HG02588 (cell line): Measurements from ENCODE around the gene PGAM2.

ENCODE experiments used
- ATAC-seq: cut with Tn5 transposase; IDR thresholded peaks from one replicate; pipeline ENCODE4 v1.9.1; 2021; ENCODE audit warnings: mild to moderate bottlenecking, moderate library complexity; ENCODE audit not compliant: unreplicated experiment

PGAM2 gene

DNA sequence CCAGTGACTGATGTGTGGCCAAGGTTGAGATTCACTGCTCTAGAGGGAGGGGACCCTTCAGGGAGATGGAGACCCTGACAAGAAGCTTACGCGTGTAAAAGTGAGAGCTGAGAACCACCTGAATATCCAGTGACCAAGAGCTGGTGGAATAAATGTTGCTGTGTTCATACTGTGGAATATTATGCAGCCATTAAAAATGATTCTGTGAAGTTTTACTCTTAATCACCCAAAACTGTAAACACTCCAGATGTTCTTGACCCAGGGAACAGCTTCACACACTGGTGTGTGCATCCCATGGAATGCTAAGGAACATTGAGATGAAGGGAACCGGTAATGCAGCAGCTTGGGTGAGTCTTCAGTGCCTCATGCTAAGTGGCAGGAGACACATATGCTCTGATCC, 21.3 kb upstream of the PGAM2 start:
- no peak for ATAC-seq

DNA sequence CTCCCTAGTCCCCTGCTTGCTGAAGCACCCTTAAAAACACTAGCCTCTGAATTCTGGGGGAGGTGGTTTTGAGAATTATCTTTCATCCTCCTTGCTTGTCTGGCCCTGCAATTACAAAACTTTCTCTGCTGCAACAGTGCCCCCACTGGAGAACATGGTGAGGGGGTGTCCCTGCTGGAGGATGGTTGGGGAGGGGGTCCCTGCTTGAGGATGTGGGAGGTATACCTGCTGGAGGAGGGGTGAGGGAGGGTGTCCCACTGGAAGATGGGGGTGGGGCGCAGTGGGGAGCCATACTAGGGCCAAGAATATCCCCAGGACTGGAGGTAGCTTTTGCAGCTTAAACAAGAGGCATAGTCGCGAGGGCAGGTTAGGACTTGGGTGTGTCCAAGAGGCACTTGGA, 20.2 kb upstream of the PGAM2 start:
- no peak for ATAC-seq

DNA sequence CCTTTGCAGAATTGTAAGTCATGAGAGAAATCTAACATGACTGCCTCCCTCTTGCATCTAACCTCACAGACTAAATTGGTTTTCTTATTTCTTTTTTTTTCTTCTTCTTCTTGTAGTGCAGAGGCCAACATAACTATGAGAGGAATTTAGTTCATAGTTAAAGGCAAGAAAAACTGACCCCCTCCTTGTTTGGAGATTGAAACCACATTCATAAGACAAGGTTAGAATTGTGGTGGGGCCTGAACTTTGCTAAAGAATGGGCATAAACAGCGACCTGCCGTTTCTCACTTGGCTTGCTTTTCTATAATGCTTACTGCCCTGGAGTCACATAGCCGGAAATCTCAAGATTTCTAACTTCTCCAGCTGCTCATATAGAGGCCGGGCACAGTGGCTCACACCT, 19.3 kb upstream of the PGAM2 start:
- ATAC-seq = no peak

DNA sequence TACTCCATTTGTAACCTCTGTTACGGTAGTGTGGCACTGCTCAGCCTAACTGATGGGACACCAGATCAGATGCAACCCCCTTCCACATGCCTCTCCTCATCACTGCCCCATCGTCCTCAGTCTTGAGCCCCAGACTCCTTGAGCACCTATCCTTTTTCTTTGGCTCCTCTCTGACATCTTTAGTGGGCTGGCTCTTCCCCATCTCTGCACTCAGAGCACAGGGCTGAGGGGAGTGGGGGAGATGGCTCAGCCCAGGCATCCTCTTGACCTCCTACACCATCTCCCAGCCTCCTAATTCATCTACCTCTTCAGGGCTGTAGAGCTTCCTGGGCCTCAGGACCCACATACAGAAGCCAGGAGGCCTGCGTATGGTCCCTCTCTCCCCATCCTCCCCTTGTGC, 18.4 kb upstream of the PGAM2 start:
- no peak for ATAC-seq

DNA sequence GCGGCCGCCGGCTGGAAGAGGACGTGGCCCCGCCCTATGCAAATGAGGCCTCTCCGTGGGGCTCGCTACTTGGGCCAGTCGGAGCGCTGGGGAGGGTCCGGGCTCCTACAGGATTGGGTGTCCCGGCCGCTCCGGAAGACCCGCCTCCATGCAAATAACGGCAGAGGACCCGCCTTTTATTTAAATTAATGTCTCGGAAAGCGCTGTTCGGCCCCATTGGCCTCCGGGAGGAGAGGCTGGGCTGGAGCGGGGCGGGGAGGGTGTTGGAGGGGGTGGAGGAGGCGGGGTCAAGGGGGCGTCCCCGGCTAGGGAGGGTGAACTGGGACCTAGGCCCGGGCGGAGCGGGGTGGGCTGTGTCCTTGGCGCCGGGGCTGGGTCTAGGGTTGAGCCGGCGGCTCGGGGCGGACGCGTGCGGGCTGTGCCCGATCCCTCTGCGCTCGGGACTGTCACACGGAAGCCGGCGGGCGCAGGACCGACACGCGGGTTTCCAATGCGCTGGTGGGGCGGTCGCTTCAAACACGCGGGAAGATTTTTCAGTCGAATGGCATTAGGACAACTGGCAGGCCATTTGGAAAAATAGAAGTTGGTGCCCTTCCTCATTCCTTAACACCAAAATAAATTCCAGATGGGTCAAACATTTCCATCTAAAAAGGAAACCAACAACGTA, 17.3 kb upstream of the PGAM2 start:
- peak; percentile 87 for ATAC-seq

DNA sequence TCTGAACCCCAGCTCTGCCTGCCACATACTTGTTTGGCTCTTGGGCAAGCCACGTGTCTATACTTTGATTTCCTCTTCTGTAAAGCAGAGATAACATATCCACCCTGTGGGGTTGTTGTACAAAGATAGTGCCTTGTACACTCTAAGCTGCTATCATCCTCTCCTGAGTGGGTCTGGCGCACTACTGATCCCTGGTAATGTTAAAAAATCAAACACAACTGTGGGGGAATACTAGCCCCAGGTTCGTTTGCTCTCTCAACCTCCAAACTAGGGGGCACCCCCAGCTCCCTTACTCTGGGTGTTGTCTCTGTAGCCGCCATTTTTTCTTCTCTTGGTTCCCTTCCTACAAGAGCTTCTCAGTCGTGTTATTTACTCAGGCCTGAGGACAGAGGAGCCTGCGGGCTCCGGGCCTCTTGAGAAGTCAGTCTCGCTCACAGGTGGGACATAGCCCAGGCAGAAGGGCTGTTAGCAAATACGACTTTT, 15.9 kb upstream of the PGAM2 start:
- ATAC-seq = no peak

DNA sequence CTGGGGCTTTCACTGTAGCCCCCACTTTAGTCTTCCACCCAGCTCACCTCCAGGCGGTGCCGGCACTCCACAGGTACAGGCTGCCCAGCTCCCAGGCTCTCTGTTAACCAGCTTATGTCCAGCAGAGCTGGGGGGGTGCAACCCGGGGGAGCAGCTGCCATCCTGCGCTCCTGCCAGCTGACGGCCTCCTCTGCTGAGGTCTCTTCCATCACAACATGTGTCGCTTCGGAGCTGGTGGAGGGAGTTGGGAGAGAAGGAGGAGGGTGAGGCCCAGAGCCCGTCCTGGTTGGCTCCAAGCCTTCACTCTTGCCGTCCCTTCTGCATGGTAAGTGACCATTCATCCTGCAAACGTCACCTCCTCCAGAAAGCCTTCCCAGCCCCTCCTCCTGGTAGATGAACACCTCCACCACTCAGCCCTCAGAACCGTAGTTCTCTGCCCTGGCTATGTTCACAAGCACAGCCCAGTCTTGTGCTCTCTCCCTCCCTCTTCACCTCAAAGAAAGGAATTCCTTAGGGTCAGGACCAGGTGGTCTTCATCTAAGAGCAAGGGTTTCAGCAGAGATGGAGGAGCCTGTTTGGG, 15.4 kb upstream of the PGAM2 start:
- ATAC-seq = no peak

DNA sequence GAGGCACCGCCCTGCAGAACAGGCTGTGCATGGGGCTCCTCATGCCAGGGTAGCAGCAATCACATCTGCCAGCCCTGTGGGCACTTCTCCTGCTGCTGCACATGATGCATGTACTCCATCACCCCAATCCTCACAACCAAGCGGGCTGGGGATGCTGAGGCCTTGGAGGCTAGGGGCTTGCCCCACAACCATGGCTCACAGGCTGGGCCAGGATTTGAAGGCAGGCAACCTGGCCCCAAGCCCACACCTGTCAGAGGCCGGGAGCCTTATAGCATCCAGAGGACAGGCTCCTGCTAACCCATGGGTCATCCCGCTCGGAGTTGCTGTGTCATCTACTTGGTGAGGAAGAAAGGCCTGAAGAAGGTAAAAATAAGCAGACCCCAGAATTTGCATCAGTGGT, 14.8 kb upstream of the PGAM2 start:
- no peak for ATAC-seq

DNA sequence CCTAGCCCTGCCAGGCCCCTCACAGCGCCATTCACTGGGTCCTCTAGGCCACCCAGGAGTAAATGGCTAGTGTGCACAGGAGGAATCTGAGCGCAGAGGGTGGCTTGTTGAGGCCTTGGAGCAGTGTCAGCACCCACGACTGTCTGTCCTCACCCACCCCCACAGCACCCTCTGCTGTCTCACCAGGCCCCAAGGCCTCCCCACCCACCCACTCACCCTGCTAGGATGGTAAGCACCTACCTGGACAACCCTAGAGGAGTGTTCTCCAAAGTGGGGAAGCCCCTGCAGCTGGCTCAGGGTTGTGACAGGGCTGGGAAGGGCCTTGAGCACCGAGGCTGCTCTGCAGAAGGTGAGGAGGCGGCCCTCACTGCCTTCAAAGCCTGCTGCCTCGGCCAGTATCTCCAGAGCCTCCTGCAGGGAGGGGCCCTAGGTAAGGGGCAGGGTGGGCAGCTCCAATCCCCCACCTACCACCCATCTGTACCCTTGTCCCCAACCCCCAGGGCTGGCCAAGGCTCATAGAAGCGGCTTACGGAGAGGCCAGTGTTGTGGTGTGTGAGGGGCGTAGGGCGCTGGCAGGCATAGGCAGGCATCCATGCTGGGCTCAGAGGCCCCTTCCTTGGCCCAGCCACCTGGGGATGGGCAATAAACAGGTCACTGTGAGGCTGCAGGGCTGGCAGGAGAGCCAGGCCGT, 14.1 kb upstream of the PGAM2 start:
- ATAC-seq = no peak

DNA sequence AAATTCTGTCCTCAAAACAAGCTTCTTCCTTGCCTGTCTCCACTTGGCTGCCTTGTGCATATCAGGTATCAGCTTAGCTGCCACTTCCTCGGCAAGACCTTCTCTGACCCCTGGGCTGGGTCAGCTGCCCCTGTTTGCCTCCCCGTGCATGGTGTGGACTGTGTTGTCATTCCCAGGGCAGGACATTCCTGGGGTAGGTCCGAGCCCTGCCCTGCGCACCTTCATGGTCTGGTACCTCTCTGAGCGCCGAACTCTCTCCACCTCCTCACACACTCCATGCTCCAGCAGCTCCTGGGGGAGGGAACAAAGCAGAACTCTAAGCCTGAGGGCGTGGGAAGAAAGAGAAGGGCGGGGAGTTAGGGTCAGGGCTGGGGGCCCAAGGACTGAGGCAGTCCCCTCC, 13.2 kb upstream of the PGAM2 start:
- no peak for ATAC-seq

DNA sequence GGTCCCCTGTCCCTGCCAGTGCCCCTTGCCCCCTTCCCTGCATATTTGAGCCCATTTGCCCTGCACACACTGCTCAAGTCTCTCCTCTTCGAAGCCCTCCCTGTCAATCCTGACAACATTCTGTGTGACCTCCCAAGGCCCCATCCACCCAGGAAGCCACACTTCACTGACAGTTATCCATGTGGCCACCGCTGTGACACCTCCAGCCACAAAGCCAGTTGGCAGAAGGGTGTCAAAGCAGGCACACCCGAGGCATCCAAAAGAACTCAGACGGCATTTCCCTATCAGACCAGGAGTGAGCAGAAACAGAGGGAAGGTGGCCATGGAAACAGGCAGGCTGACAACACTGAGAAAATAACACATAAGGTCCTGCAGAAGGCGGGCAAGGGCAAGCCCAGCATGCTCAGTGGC, 12.3 kb upstream of the PGAM2 start:
- no peak for ATAC-seq

DNA sequence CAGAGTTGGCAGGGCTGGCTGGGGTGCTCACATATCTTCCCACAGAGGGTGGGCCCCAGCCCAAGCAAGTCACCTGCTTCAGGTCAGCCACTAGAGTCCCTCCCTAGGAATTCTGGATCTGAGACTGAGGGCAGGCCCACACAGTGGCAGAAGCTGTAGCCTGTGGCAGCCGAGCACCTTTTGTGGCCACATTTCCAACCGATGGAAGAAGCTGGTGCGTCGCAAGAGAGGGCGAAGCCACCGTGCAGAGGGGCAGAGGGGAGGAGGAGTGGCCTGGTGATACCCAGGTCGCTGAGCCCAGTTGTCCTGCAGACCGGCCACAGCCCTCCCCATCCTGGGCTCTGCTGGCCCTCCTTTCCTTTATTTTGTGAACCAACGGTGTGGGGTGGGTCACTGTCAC, 11.7 kb upstream of the PGAM2 start:
- no peak for ATAC-seq

DNA sequence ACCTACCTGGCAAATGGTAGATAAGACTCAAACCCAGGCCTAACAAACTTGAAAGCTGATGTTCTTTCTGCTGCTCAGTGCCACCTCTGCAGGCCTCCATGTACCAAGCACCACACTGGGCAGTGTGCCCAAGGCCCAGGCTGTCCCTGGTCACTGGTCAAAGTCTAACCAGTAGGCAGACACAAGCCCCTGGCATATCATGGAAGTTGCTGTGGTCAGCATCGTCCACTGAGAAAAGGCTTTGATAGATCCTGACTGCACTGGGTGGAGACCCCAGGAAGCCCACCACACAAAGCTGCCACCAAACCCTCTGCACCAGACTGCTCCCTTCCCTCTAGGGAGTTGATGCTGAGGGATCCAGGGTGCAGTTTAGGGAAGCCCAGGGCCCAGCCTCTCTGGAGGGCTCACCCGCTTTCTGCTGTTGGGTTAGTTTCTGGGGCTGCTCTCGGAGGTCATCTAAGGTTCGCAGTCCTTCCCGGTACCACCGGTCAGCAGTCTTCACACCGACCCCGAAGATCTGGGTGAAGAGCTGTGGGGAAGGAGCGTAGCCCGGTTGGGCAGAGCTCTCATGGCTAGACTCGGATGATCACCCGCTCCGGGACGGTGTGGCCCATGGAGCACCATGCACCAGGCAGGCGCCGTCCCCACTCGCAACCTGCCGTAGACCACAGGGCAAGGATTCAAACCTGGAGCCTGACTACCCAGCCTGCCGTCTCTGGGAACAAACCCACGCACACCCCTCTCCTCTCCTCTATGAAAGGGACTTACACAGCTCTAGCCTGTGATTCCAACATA, 10.9 kb upstream of the PGAM2 start:
- no peak for ATAC-seq

DNA sequence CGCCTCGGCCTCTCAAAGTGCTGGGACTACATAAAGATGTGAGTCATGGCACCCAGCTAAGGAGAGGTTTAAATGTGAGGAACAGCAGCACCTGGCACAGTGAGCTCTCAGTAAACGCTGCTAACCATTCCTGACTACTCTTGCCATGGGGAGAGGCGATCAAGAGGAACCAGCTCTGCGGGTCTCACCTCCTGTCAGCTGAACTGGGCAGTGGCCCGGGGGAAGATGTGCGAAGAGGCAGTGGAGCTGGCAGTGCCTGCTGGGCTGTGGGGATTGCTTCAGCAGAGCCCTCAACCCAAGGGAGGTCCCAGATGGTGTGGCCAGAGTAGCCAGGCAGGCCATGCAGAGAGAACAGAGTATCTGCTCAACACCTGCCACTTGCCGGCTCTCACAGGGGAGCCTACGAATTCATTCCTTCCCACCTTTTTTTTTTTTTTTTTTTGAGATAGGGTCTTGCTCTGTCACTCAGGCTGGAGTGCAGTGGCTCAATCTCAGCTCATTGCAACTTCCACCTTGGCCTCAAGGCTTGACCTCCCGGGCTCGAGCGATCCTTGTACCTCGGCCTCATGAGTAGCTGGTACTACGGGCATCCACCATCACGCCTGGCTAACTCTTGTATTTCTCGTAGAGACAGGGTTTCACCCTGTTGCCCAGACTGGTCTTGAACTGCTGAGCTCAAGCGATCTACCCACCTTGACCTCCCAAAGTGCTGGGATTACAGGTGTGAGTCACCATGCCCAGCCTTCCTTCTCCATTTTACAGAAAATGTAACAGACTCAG, 10.1 kb upstream of the PGAM2 start:
- ATAC-seq = no peak

DNA sequence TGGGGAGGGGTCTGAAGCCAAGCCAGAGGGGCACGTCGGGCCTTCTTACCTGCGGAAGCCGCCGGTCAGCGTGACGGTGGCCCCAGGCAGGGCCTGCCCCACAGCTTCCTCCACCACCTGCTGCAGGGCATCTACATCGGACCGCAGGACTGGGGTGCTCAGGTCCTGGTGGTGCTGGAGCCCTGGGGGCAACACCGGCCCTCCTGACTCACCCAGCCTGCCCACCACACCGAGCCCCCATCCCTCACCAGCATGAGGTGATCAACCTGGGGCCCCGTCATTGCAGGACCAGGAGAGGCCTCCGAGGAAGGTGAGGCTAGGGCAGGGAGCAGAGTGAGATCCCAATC, 9.0 kb upstream of the PGAM2 start:
- peak; percentile 9 for ATAC-seq

DNA sequence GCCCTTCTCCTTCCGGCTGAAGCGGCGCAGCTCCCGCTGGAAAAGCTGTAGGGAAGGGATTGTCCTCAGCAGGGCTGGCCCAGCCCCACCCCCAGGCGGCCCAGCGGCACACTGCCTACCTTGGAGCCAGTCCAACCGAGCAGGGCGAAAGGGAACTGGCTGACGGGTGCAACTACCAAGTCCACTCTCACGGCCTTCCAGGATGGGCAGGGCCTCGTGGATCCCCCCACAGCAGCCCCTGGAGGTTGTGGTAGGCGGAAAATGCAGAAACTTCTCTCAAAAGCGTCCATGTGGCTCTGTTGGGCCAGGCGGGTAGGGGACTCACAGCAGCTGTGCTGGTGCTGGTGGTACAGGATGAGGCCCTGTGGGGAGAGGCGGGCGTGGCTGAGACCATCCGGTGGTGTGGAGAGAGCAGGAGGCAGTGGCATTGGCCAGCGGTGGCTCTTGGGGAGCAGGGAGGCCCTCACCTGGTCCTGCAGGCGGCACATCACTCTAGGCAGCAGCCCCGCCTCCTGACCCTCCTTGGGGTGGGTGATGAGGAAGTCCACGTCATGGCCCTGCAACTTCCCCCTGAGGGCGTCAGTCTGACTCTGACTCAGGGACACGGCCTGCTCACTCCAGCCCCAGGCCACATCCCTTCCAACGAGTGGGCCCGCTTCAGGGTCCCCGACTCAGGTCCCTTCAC, 8.4 kb upstream of the PGAM2 start:
- ATAC-seq = peak; percentile 54

DNA sequence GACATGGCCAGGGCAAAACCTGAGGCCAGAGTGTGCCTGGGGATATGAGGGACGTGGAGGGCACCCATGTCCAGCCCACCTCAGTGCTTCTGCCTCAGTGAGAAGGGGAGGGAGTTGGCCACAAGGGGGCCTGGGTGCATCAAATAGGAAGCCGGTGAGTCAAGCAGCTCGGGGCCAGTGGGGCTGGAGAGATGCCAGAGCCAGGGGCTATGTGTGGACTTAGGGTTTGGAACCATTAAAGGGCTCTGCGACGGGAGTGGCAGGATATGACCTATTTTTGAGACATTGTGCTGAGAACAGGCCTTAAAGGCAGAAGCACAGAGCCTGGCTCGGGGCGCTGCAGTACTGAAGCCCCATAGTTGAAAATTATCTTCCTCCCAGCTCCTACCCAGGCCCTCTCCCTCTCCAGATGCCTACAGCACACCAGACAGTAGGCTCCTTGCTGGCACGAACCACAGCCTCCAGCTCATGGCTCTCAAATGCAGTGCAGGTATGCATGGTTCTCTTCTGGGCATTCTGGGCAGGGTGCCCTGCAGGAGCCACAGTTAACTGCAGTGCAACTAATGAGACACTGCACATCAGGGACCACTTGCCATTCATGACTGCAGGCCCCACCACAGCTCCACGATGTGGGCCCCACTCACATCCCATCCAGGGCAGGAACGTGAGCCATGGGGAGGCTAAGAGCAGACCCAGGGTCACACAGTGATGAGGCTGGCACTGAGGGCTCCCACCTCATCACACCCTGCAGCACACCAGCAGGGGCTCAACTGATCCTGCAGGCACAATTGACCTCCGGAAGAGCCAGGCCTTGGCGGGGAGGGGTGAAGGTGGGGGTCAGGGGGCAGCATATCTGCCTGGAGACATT, 7.2 kb upstream of the PGAM2 start:
- no peak for ATAC-seq

DNA sequence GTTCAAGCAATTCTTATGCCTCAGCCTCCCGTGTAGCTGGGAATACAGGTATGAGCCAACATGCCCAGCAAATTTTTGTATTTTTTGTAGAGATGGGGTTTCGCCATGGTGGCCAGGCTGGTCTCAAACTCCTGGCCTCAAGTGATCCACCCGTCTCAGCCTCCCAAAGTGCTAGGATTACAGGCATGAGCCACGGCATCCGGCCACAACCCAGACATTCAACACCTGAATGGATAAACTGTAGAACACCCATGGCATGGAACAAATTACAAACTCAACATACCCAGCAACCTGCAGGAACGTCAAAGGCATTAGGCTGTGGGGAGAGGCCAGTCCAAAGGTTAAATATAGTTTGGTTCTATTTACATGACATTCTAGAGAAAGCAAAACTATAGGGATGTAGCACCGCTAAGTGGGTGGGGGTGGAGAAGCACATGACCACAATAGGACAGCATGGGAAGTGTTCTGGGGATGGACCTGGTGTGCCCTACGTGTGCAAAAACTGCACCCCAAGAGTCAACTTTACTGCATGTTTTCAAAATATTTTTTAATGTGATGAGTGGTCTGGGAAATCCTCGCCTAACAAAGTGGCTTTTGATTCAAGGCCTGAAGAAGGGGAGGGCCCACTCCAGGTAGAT, 6.5 kb upstream of the PGAM2 start:
- ATAC-seq = no peak

DNA sequence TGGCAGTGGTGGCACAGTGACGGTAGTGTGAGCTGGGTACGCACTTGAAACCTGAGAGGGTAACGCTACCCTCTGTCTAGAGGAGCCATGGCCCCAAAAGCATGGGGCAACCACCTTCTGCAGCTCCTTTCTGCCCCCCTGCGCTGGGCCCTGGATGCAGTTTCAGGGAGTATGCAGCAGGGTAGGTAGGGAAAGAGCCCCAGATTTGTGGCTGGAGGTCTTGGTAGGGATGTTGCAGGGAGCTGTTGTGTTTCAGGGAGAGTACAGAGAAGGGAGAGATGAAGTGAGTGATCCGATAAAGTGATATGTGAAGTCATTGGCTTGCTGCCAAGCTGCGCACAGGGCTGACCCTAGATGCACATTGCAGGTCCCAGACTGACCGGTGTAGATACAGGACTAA, 2.7 kb upstream of the PGAM2 start:
- ATAC-seq = no peak
